B cell (primary cell): ENCODE results near the gene GPT2. TPM values are rescaled to one million over a fixed set of nuclear protein-coding genes. Genes with fewer than 3 reads are reported as not detected.
A peak's percentile ranks its signal among the peaks of the same experiment; 100 is the strongest.

Experiments used
- ATAC-seq: fragments of 200-7000 bp; cut with Tn5 transposase; one replicate; pipeline ENCODE4 v1.10.0; 2021; ENCODE audit warnings: low read depth, mild to moderate bottlenecking, moderate number of reproducible peaks, moderate library complexity
- CTCF ChIA-PET: fragments of 350-600 bp; sonication (Branson Sonifier 250); formaldehyde crosslinking; loops from one replicate; lab custom pipeline; 2021; ENCODE audit warnings: antibody characterized with exemption, inconsistent platforms; lab: Charles Lee
- POLR2A ChIA-PET: fragments of 350-600 bp; sonication (Branson Sonifier 250); formaldehyde crosslinking; loops from one replicate; lab custom pipeline; 2021; ENCODE audit warnings: antibody characterized with exemption; lab: Charles Lee
- DNase-seq: peaks from one replicate; pipeline ENCODE4 v3.0.0; 2013
- H2AFZ ChIP-seq: 2 replicates; pipeline ENCODE4 v1.6.1; 2012; ENCODE audit warnings: mild to moderate bottlenecking, low read depth, low read length; ENCODE audit not compliant: insufficient read depth, poor library complexity, severe bottlenecking
- H3K27ac ChIP-seq, 2 donors: 1 replicate in 1 of 2; 2 replicates in 1 of 2; pipeline ENCODE4 v1.5.1; 2012 to 2013; ENCODE audit warnings: low read length in 2 of 2, mild to moderate bottlenecking in 2 of 2, moderate library complexity in 1 of 2
- H3K27me3 ChIP-seq, 4 experiments: fragments of 200-600 bp in 1 of 4; sonication (generic) in 1 of 4; replicated peaks in 1 of 4; 1 replicate in 2 of 4; 2 replicates in 2 of 4; pipeline versions ENCODE4 v1.6.1 to v1.7.0; 2013 to 2016; ENCODE audit warnings: low read length in 3 of 4, mild to moderate bottlenecking in 2 of 4, mixed read lengths in 1 of 4, moderate library complexity in 1 of 4; ENCODE audit not compliant: insufficient read depth in 4 of 4, control insufficient read depth in 3 of 4; ENCODE audit errors: control extremely low read depth in 1 of 4
- H3K36me3 ChIP-seq, 2 experiments: replicated peaks in 1 of 2; 1 replicate in 1 of 2; 2 replicates in 1 of 2; pipeline versions ENCODE4 v1.6.1 to v1.7.1; 2013; ENCODE audit warnings: low read length in 1 of 2; ENCODE audit not compliant: insufficient read depth in 2 of 2, control insufficient read depth in 1 of 2; ENCODE audit errors: control extremely low read depth in 1 of 2, extremely low read depth in 1 of 2
- H3K4me1 ChIP-seq, 2 donors: fragments of 200-600 bp in 1 of 2; sonication (generic) in 1 of 2; 1 replicate in 1 of 2; 2 replicates in 1 of 2; pipeline versions ENCODE4 v1.5.1 to v1.6.1; 2013 to 2017; ENCODE audit warnings: low read length in 2 of 2; ENCODE audit not compliant: control insufficient read depth in 2 of 2, insufficient read depth in 2 of 2
- H3K4me2 ChIP-seq: replicated peaks from 2 replicates; pipeline ENCODE3; 2012; ENCODE audit warnings: mild to moderate bottlenecking, low read depth, low read length; ENCODE audit not compliant: poor library complexity, severe bottlenecking
- H3K4me3 ChIP-seq, 5 experiments: fragments of 200-600 bp in 1 of 5; sonication (generic) in 1 of 5; 1 replicate in 3 of 5; 2 replicates in 2 of 5; pipeline versions ENCODE4 v1.5.1 to v1.7.0; 2011 to 2016; ENCODE audit warnings: low read length in 4 of 5, mild to moderate bottlenecking in 4 of 5, low read depth in 2 of 5, control low read depth in 1 of 5, moderate library complexity in 1 of 5; ENCODE audit not compliant: insufficient read depth in 1 of 5; ENCODE audit errors: control extremely low read depth in 1 of 5, extremely low read depth in 1 of 5
- H3K79me2 ChIP-seq: fragments of 200-600 bp; sonication (generic); one replicate; pipeline ENCODE4 v1.6.0; 2016; ENCODE audit warnings: low read length; ENCODE audit not compliant: control insufficient read depth, insufficient read depth
- H3K9ac ChIP-seq: fragments of 200-600 bp; sonication (generic); 2 replicates; pipeline ENCODE4 v1.6.1; 2017; ENCODE audit warnings: mild to moderate bottlenecking, low read length, moderate library complexity
- H3K9me3 ChIP-seq, 3 donors: one replicate each; pipeline versions ENCODE4 v1.6.1 to v1.7.1; 2013; ENCODE audit warnings: low read length in 2 of 3; ENCODE audit not compliant: control insufficient read depth in 2 of 3, insufficient read depth in 1 of 3; ENCODE audit errors: control extremely low read depth in 1 of 3
- H4K20me1 ChIP-seq: 2 replicates; pipeline ENCODE4 v1.6.0; 2012; ENCODE audit warnings: mild to moderate bottlenecking, low read length; ENCODE audit not compliant: insufficient read depth, control insufficient read depth, poor library complexity, severe bottlenecking
- H3K27ac Mint-ChIP-seq: one replicate; pipeline ENCODE4 v1.8.0; 2021; ENCODE audit warnings: mixed read lengths
- H3K27me3 Mint-ChIP-seq: one replicate; pipeline ENCODE4 v1.8.0; 2021; ENCODE audit warnings: mixed read lengths
- H3K4me1 Mint-ChIP-seq: one replicate; pipeline ENCODE4 v1.8.0; 2021; ENCODE audit warnings: mixed read lengths
- H3K4me3 Mint-ChIP-seq: one replicate; pipeline ENCODE4 v1.8.0; 2021; ENCODE audit warnings: mixed read lengths
- H3K9me3 Mint-ChIP-seq: one replicate; pipeline ENCODE4 v1.8.0; 2022; ENCODE audit warnings: mixed read lengths; ENCODE audit not compliant: insufficient read depth
- EZH2 ChIP-seq: IDR thresholded peaks from 2 replicates; pipeline ENCODE4 v1.6.1; 2012; ENCODE audit warnings: borderline replicate concordance, low read depth, mild to moderate bottlenecking, moderate library complexity, low read length; ENCODE audit not compliant: insufficient read depth, poor library complexity, severe bottlenecking
- WGBS: methylation state at CpG from one replicate; pipeline ENCODE4 v1.1.5; 2013; ENCODE audit warnings: missing lambda C conversion rate; ENCODE audit not compliant: insufficient coverage; 5-methylcytosine and 5-hydroxymethylcytosine counted together
- intact Hi-C: fragments of 100-400 bp; cut with micrococcal nuclease; formaldehyde crosslinking; loops from one replicate; pipeline ENCODE4 v1.10.0; 2022
- polyA plus RNA-seq: library from polyadenylated mRNA; depleted of rRNA; stranded (reverse); fragments of >200 nt; gene quantifications from 2 replicates; pipeline ENCODE4 v1.2.3, GENCODE V29; 2012
- total RNA-seq, 2 donors: library from RNA; stranded (reverse); fragments of 120-200 nt in 1 of 2; gene quantifications; 1 replicate in 1 of 2; 2 replicates in 1 of 2; pipeline versions ENCODE4 v1.2.3 to v1.2.4, GENCODE V29; 2013 to 2022
- TF ChIP-seq, protein P1 (sequence below): fragments of 200-600 bp; IDR thresholded peaks from one replicate; pipeline ENCODE4 v1.8.0; 2022; ENCODE audit warnings: antibody characterized with exemption, mild to moderate bottlenecking

Gene GPT2
- total and polyA plus RNA-seq, 2 donors (not counting 1 experiment from before 2014, with no cell fraction given) = 6.8 to 9.9 TPM

DNA sequence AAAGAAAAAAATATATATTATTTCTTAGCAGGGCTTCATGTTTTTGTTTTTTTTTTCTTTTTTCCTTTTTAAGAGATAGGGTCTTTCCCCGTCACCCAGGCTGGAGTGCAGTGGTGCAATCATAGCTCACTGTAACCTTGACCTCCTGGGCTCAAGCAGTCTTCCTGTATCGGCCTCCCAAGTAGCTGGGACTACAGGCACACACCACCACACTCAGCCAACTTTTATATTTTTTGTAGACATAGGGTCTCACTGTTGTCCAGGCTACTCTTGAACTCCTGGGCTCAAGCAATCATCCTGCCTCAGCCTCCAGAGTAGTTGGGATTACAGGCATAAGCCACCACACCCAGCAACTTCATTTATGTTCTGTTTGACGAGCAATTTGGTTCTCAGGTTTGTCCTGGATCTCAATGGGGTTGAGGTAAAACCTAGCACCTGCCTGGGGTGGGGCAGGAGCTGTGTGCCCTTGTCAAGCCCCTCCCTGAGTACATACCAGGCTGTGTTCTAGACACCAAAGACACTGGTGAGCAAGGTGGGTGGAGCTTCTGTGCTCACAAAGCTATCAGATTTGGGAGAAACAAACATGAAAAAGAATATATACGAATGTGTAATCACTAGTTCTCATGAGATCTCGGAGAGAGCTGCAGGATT lies 19.2 kb downstream of the GPT2 start:
- POLR2A ChIA-PET = no interaction called here
- intact Hi-C loops = no loop called here

DNA sequence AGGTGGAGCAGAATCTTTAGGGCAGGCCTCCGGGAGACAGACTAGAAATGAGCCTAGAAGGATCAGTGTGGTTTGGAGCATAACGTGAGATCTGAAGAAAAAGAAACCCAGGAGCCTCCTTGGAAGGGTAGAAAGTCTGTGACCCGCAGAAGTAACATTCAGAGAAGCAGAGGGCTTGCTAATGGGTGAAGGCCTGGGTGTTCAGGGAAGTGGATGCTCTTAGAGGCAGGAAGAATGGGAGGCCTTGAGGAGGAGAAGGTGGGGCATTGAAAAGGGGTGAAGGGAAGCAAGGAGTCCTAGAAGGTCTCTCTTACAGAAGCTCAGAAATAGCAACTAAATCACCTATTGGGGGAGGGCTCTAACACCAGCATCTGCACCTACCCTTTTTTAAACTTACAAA lies 20.3 kb downstream of the GPT2 start:
- no peak overlapping the region for H3K27ac ChIP-seq
- no peaks in the 10 kb centered on the region for H3K27me3 ChIP-seq
- Mint-ChIP-seq H3K4me3 (no peak overlapping the region), H3K27me3 (no peaks in the 10 kb centered on the region), H3K9me3 (no peaks in the 10 kb centered on the region), H3K4me1 (peaks cover 16% of the 10 kb centered on the region), H3K27ac (peak overlapping the region; percentile 50)
- 97% methylated on average over 3 of the region's 3 CpGs for WGBS
- TF ChIP-seq, protein P1, sequence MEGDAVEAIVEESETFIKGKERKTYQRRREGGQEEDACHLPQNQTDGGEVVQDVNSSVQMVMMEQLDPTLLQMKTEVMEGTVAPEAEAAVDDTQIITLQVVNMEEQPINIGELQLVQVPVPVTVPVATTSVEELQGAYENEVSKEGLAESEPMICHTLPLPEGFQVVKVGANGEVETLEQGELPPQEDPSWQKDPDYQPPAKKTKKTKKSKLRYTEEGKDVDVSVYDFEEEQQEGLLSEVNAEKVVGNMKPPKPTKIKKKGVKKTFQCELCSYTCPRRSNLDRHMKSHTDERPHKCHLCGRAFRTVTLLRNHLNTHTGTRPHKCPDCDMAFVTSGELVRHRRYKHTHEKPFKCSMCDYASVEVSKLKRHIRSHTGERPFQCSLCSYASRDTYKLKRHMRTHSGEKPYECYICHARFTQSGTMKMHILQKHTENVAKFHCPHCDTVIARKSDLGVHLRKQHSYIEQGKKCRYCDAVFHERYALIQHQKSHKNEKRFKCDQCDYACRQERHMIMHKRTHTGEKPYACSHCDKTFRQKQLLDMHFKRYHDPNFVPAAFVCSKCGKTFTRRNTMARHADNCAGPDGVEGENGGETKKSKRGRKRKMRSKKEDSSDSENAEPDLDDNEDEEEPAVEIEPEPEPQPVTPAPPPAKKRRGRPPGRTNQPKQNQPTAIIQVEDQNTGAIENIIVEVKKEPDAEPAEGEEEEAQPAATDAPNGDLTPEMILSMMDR = no peak
- TF ChIP-seq EZH2 = no peak
- H3K79me2 ChIP-seq = no peaks in the 10 kb centered on the region
- H3K4me1 ChIP-seq = peaks cover 3 to 20% of the 10 kb centered on the region in 2 donors
- ATAC-seq (no peak), DNase-seq (no peak)
- H3K9ac ChIP-seq = no peak overlapping the region
- no peaks in the 10 kb centered on the region for H4K20me1 ChIP-seq
- H2AFZ ChIP-seq = no peak overlapping the region
- ChIA-PET POLR2A (no interaction called here), CTCF (interaction anchor here (1.0 to 3.6 kb wide), 2 partner anchors 14 to 231 kb away, joined by 3 to 23 read pairs; no protein-coding TSS in a partner anchor)
- no peaks in the 10 kb centered on the region for H3K9me3 ChIP-seq
- H3K4me3 ChIP-seq = no peak overlapping the region
- no peaks in the 10 kb centered on the region for H3K36me3 ChIP-seq
- intact Hi-C loops = no loop called here
- no peak overlapping the region for H3K4me2 ChIP-seq

More for the DNA sequence above, 19.2 kb downstream of the GPT2 start:
- no peaks in the 10 kb centered on the region for H3K9me3 Mint-ChIP-seq
- Histone ChIP-seq H3K27me3 (no peaks in the 10 kb centered on the region), H4K20me1 (no peaks in the 10 kb centered on the region), H3K9me3 (no peaks in the 10 kb centered on the region), H3K4me1 (peaks cover 0 to 9% of the 10 kb centered on the region in 2 donors), H3K27ac (no peak overlapping the region), H3K79me2 (no peaks in the 10 kb centered on the region), H3K9ac (no peak overlapping the region), H3K36me3 (no peaks in the 10 kb centered on the region), H2AFZ (no peak overlapping the region), H3K4me2 (no peak overlapping the region), H3K4me3 (no peak overlapping the region)
- CTCF ChIA-PET = interaction anchor here (0.5 to 3.6 kb wide), 5 partner anchors 10 to 107 kb away, joined by 3 to 23 read pairs (median 4); no protein-coding TSS in a partner anchor
- H3K4me1 Mint-ChIP-seq = peaks cover 7% of the 10 kb centered on the region
- no peak overlapping the region for H3K27ac Mint-ChIP-seq
- no peak for ATAC-seq
- H3K27me3 Mint-ChIP-seq = no peaks in the 10 kb centered on the region
- DNase-seq = no peak
- WGBS = 93% methylated on average over 3 of the region's 5 CpGs
- no peak for TF ChIP-seq EZH2
- H3K4me3 Mint-ChIP-seq = no peak overlapping the region
